HUES64 (cell line): ENCODE measurements around the gene AMIGO1.

Experiments
- H3K27ac ChIP-seq: 2 replicates; pipeline ENCODE4 v1.7.0; 2013; ENCODE audit warnings: low read depth, low read length, inconsistent platforms
- H3K27me3 ChIP-seq: 2 replicates; pipeline ENCODE4 v1.6.1; 2013; ENCODE audit warnings: mild to moderate bottlenecking, low read length; ENCODE audit not compliant: insufficient read depth
- H3K36me3 ChIP-seq: 2 replicates; pipeline ENCODE4 v1.6.1; 2013; ENCODE audit warnings: mild to moderate bottlenecking, low read length; ENCODE audit not compliant: insufficient read depth
- H3K4me1 ChIP-seq: 2 replicates; pipeline ENCODE4 v1.6.1; 2013; ENCODE audit warnings: mild to moderate bottlenecking, low read length, moderate library complexity; ENCODE audit not compliant: insufficient read depth
- H3K4me3 ChIP-seq: 2 replicates; pipeline ENCODE4 v1.5.1; 2013; ENCODE audit warnings: mild to moderate bottlenecking, low read length, moderate library complexity
- H3K9ac ChIP-seq: 2 replicates; pipeline ENCODE4 v1.6.1; 2013; ENCODE audit warnings: mild to moderate bottlenecking, low read depth, low read length
- H3K9me3 ChIP-seq: 2 replicates; pipeline ENCODE4 v1.6.1; 2013; ENCODE audit warnings: low read depth, low read length; ENCODE audit not compliant: insufficient read depth
- WGBS: fragments of 150-250, 120-280 bp; methylation state at CpG from one replicate; pipeline ENCODE4 v1.1.7; 2013; ENCODE audit warnings: missing lambda C conversion rate; 5-methylcytosine and 5-hydroxymethylcytosine counted together

AMIGO1 gene

GRCh38 chr1:109541102-109541501, 31.6 kb upstream of the AMIGO1 start:
- WGBS, result 83% methylated on average over 3 of the region's 3 CpGs
- H3K27ac ChIP-seq, result no peak overlapping the region
- no peaks in the 10 kb centered on the region for H3K9me3 ChIP-seq
- H3K27me3 ChIP-seq, result no peaks in the 10 kb centered on the region
- H3K9ac ChIP-seq, result no peak overlapping the region
- H3K4me1 ChIP-seq, result no peaks in the 10 kb centered on the region
- no peaks in the 10 kb centered on the region for H3K36me3 ChIP-seq
- no peak overlapping the region for H3K4me3 ChIP-seq

- Histone ChIP-seq H3K4me1 (no peaks in the 10 kb centered on the region), H3K9me3 (no peaks in the 10 kb centered on the region), H3K4me3 (peak within 1 kb of the TSS; percentile 27; the same call in 1 of the 2 replicates), H3K36me3 (no peaks in the 10 kb centered on the region), H3K9ac (no peak within 1 kb of the TSS), H3K27me3 (no peaks in the 10 kb centered on the region), H3K27ac (no peak within 1 kb of the TSS)
- 53% methylated on average over 7 of the region's 7 CpGs for WGBS
Measured at GRCh38 chr1:109539676-109540075, 30.1 kb upstream of the AMIGO1 start, which contains the start of gene GPR61. TSS of gene GPR61 (plus strand) at chr1:109539872. CDS start at chr1:109543023, 3,151 bp downstream.

GRCh38 chr1:109538827-109539555, 29.5 kb upstream of the AMIGO1 start:
- Histone ChIP-seq H3K27ac (no peak overlapping the region), H3K4me3 (no peak overlapping the region), H3K4me1 (no peaks in the 10 kb centered on the region), H3K36me3 (no peaks in the 10 kb centered on the region), H3K9me3 (no peaks in the 10 kb centered on the region), H3K27me3 (no peaks in the 10 kb centered on the region), H3K9ac (no peak overlapping the region)
- 91% methylated on average over 8 of the region's 9 CpGs for WGBS

GRCh38 chr1:109537450-109538178, 28.1 kb upstream of the AMIGO1 start:
- Histone ChIP-seq H3K9ac (no peak overlapping the region), H3K27ac (no peak overlapping the region), H3K36me3 (no peaks in the 10 kb centered on the region), H3K4me3 (no peak overlapping the region), H3K27me3 (no peaks in the 10 kb centered on the region), H3K4me1 (peaks cover 2% of the 10 kb centered on the region; the same call in 1 of the 2 replicates), H3K9me3 (no peaks in the 10 kb centered on the region)
- 88% methylated on average over 9 of the region's 9 CpGs for WGBS

- Histone ChIP-seq H3K4me3 (no peak overlapping the region), H3K36me3 (no peaks in the 10 kb centered on the region), H3K9me3 (no peaks in the 10 kb centered on the region), H3K27ac (no peak overlapping the region), H3K27me3 (no peaks in the 10 kb centered on the region), H3K4me1 (peaks cover 4% of the 10 kb centered on the region; the same call in 1 of the 2 replicates), H3K9ac (no peak overlapping the region)
- WGBS, result 90% methylated on average over 5 of the region's 5 CpGs
Measured at GRCh38 chr1:109535971-109536491, 26.5 kb upstream of the AMIGO1 start.

- Histone ChIP-seq H3K4me1 (peaks cover 4% of the 10 kb centered on the region; the same call in 1 of the 2 replicates), H3K36me3 (no peaks in the 10 kb centered on the region), H3K9me3 (no peaks in the 10 kb centered on the region), H3K9ac (no peak overlapping the region), H3K27ac (no peak overlapping the region), H3K27me3 (no peaks in the 10 kb centered on the region), H3K4me3 (no peak overlapping the region)
- WGBS, result 83% methylated on average over 4 of the region's 4 CpGs
Measured at GRCh38 chr1:109535481-109535880, 26.0 kb upstream of the AMIGO1 start.

- WGBS, result 81% methylated on average over 1 of the region's 1 CpG
- Histone ChIP-seq H3K4me3 (no peak overlapping the region), H3K36me3 (no peaks in the 10 kb centered on the region), H3K27me3 (no peaks in the 10 kb centered on the region), H3K4me1 (peaks cover 9% of the 10 kb centered on the region; the same call in 1 of the 2 replicates), H3K27ac (no peak overlapping the region), H3K9me3 (no peaks in the 10 kb centered on the region), H3K9ac (no peak overlapping the region)
Measured at GRCh38 chr1:109534307-109534858, 24.9 kb upstream of the AMIGO1 start.

- Histone ChIP-seq H3K9ac (no peak overlapping the region), H3K27me3 (no peaks in the 10 kb centered on the region), H3K4me3 (peak overlapping the region; percentile 24; the same call in 1 of the 2 replicates), H3K27ac (no peak overlapping the region), H3K9me3 (no peaks in the 10 kb centered on the region), H3K4me1 (peaks cover 9% of the 10 kb centered on the region; the same call in 1 of the 2 replicates), H3K36me3 (no peaks in the 10 kb centered on the region)
- 21% methylated on average over 12 of the region's 12 CpGs for WGBS
Measured at GRCh38 chr1:109532365-109533136, 23.0 kb upstream of the AMIGO1 start.

- Histone ChIP-seq H3K4me1 (peaks cover 9% of the 10 kb centered on the region; the same call in 1 of the 2 replicates), H3K9ac (no peak overlapping the region), H3K36me3 (no peaks in the 10 kb centered on the region), H3K27me3 (no peaks in the 10 kb centered on the region), H3K27ac (no peak overlapping the region), H3K4me3 (no peak overlapping the region), H3K9me3 (no peaks in the 10 kb centered on the region)
- WGBS, result 67% methylated on average over 16 of the region's 16 CpGs
Measured at GRCh38 chr1:109531826-109532364, 22.4 kb upstream of the AMIGO1 start.

- 90% methylated on average over 4 of the region's 4 CpGs for WGBS
- peaks cover 9% of the 10 kb centered on the region; the same call in 1 of the 2 replicates for H3K4me1 ChIP-seq
- no peak overlapping the region for H3K4me3 ChIP-seq
- H3K9ac ChIP-seq, result no peak overlapping the region
- no peaks in the 10 kb centered on the region for H3K9me3 ChIP-seq
- H3K27ac ChIP-seq, result no peak overlapping the region
- no peaks in the 10 kb centered on the region for H3K36me3 ChIP-seq
- no peaks in the 10 kb centered on the region for H3K27me3 ChIP-seq
Measured at GRCh38 chr1:109531380-109531779, 21.9 kb upstream of the AMIGO1 start.
